ENCODE data around the gene BCAS3.

The BCAS3 gene

DNA sequence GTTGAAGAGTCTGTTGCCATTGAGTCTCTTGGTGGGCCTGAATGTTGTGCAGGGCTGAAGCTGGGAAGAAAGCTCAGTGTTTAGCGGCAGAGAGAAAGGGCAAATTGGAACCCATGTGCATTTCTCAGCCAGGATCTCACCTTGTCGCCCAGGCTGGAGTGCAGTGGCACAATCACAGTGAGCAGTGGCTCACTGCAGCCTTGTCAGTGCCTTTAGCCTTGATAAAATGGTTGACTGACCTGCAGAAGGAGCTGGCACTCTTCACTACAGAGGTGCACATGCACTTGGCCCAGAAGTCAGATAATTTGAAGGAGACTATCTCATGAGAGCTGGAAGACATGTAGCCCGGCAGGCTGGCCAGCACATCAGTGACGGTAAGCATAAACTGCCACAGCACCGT lies 597.7 kb downstream of the BCAS3 start:
- no peak for DNase-seq

DNA sequence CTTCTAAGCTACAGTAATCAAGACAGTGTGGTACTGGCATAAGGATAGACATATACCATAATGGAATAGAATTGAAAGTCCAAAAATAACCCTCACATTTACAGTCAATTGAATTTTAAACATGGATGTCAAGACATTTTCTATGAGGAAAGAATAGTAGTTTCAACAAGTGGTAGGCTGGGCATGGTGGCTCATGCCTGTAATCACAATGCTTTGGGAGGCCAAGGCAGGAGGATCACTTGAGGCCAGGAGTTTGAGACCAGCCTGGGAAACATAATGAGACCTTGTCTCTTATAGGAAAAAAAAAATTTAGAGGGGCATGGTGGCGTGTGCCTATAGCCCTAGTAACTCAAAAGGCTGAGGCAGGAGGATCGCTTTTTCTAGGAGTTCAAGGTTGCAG lies 599.2 kb downstream of the BCAS3 start:
- no peak for DNase-seq

DNA sequence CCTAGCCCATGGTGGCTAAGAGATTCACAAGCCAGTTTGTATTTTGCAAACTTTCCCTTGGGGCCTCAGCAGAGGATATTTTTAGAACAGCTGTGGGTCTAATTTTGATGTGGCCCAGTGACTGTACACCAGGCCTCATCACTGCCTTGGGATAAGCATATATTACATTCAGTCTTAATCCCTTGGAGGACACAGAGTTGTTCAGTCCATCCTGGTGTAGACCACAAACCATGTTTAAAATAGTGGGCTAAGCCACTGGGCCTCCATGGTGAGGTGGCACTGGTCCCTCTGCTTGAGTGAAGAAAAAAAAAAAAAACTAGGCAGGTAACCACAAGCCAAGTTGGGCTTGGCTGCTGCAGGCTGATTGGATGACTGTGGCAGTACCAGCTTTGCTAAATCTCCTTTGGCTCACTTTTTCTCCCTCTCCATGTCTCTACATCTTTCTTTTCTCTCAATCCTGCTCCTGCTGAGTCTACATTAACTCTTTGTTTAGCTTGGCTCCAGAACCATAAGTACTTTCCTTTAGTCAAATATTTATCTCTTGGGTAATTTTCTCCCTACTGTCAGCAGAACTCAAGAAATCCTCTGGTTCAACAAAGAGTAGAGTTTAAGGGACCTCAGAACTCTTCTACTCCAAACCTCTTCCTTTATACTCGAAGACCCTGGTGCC lies 602.0 kb downstream of the BCAS3 start:
- DNase-seq, result no peak

DNA sequence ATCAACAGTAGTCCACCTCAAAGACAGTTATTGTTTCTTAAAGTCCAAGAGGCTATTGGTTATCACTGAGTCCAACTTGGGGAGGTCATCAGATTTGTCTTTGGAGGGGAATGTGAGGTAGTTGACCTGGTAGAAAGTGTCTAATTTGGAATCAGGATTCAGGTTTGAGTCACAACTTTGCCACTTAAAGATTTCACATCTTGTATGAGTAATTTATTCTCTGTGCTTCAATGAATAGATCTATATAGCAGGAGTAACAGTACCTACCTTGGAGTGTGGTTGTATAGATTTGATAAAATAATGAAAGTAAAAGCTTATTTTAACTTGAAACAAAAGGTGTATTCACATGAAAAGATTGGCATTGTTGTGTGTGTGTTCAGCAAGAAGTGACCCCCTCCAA lies 602.7 kb downstream of the BCAS3 start:
- no peak for DNase-seq

DNA sequence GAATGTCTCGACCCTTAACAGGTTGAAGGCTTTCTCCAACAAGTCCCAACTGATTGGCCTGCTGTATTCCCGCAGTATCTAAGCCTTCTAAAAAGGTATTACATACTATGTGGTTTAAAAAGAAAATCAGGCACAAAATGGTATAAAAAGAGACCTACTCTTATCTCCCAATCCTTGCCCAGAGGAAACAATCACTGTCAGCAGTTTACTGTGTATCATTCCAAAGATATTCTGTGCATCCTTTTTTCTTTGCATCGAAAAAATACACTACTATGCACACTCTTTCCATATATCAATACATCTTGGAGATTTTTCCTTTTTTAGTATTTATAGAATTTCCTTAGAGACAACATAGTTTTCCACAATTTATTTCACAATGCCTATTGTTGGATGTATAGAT lies 603.2 kb downstream of the BCAS3 start:
- no peak for DNase-seq

DNA sequence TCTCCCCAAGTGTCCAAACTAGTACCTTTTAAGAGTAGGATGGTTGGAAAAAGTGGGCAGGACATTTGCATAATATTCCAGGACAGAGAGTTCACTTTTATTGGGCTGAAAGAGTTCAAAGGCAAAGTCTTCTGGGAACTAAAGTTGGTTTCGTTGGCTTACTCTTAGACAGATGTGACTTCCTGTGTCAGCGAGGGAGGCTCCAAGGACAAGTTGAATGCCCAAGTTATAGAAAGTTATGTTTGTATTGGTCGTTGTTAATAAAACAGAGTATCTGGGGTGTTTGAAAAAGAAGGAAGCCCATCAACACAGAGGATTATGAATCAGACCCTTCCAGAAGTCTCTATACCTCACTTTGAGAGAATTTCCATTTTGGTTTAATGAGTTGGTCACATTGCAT lies 604.7 kb downstream of the BCAS3 start:
- DNase-seq, result no peak

DNA sequence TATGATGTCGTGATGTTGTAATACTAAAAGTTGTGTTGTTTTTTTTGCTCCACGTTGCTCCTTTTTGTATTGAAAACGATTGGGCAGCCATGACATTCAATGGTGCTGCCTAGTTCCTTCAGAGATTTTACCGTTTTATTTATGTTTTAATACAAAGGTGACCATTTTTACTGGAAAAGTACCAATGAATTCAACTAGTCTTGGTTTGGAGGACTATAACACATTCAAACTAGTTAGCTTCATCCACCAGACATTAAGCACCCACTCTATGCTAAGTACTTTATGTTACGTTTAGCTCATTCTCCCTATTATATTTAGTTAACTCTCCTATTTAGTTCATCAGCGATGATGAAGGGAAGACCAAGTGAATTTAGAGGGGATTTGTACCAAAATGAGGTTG lies 605.4 kb downstream of the BCAS3 start:
- no peak for DNase-seq

DNA sequence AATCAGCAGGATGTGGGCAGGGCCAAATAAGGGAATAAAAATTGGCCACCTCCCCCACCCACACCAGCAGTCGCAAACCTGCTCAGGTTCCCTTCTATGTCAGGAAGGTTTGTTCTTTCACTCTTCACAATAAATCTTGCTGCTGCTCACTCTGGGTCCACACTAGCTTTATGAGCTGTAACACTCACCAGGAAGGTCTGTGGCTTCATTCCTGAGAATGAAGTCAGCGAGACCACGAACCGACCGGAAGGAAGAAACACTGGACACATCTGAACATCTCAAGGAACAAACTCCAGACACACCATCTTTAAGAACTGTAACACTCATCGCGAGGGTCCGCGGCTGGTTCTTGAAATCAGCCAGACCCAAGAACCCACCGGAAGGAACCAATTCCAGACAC lies 606.5 kb downstream of the BCAS3 start:
- no peak for DNase-seq

DNA sequence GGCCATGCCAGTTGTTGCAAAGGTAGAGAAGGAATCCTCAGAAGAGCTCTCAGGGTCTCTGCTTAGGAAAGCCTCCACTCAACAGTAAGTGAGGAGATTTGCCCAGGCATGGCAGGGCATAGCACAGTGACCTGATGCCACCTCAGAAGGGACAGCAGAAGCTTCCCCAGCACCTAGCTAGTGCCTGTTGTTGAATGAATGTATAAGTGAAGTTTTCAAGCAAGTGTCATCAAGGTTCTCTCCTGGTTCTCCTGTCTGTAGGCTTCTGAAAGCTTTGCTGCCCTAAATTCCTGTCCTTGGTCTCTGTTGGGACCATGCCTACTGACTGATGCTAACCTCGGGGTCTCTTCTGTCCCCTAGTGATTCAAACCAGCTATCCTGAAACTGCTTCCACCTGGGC lies 607.1 kb downstream of the BCAS3 start:
- DNase-seq, result no peak

DNA sequence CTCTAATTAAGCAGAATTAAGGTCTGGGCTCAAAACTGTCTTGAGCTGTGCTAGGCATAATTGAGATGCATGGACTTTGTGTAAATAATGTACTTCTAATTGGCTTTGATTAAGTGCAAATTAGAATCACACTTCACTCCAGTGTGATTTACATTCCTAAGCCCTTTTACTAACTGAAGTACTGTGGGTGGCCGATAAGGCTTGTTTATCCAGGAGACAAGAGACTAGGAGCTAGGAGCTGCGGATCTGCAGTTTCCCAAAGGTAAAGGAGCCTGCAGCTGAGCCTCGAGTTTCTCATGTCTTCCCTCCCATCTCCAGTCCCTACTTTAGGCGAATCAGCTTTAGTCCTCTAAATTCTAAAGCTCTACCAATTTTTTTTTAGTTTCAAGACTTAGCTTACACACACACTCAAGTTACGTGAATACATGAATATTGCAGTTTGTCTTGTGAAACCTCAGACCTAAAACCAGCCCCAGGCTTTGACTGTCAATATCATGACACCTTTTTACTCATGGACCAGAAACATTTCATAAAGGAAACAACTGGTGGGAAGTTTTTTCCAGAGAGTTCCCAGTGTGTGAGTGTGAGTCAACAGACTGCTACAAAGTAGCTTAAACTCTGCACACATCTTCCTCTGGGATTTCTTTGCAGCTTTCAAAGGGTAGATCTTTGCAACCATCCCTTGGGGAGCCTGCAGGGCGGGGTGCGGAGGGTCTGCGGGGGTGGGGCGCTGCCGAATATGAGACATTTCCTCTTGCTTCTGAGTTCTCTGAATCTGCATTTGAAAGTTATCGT lies 608.1 kb downstream of the BCAS3 start:
- no peak for DNase-seq

DNA sequence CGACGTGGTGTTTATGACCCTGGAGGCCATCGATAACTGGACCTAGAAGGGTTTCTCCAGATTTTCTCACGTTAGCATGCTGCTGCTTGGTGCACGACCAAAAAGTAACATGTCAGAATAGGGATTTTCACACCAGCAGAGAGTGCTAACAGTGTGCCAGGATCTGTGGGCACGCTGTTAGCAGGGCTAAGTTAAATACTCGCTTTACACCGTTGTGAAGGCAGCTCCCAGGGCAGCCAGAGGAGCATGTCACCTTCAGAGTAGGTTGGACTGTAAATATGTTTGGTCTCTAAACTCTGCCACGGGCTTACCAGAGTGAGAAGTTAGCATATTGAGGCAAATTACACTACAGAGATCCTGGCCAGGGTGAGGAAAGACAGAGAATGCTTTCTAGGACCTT lies 608.8 kb downstream of the BCAS3 start:
- DNase-seq, result no peak

DNA sequence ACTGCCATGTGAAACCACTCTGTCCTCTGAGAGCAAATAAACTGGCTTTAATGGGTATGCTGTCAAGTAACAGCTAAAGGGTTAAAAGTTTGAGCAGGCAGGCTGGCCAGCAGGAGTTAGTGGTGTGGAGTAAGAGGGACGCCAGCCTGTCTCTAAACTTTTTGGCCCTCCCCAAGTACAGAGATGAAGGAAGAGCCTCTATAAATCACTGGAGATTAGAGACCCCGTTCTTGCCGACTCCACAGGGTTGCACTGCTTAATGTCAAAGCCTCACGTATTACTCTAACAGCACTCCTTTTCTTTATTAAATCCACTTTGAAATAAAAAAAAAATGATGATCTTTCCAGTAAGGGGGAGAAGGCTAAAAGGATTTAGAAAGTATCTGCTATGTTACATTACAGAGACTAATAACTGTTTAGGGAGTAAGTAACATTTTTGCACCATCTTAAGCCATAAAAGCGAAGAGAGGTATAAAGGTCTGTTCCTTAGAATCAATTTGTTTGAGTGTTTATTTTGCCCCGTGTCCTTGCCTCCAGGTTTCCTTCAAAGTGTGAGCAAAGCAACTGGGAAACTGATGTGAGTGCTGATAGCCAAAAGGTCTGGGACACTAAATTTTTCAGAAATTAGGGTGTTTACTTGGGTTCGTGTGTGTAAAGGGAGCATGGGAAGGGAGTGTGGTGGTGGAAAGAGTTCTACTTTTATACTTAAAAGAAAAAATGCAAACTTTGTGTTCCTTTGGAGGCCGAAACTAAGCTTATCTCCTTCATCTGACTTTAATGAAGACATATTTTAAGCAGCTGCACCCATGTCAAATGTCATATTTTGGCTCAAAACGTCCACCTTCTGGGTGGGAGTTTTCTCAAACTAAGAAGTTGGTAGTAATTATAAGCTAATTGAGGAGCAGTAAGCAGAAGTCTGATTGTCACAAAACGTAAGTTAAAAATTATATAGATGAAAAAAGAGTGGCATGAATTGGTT lies 612.0 kb downstream of the BCAS3 start:
- no peak for DNase-seq

DNA sequence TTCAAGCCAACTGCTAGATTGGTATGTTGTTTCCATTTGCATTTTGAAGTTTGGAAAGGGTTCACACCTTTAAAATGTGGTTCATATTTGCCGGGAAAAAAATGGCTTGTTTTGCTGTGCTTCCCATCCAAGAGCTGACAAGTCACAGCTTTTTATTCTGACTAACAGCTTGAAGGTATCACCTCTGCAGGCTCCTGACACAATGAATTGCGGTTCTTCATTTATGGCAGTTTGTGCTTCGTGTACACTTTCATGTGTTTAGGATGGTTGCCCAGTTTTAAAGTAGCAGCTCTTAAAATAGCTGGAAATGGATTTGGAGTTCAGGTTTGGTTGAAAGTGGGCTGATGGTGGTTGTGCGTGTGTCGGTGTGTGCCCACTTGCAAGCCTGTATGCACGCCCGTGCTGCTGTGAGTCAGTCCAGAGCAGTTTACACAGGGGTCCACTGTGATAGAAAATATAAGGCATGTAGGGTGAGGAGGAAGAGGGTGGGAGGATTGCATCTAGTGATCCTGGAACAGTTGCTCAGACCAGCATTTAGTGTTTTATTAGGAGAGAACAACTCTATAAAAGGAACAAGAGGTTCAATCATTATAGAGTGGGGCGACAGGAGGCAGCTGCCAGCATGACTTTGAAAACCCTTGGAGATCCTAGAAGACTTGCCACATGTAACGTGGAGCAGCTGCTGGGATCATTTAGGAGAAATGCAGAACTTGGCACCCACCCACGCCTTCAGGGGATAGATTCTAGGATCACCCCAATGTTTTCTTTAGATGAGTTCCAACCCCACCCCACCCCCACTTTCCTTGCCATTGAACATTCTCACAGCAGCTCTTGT lies 614.0 kb downstream of the BCAS3 start:
- no peak for DNase-seq

DNA sequence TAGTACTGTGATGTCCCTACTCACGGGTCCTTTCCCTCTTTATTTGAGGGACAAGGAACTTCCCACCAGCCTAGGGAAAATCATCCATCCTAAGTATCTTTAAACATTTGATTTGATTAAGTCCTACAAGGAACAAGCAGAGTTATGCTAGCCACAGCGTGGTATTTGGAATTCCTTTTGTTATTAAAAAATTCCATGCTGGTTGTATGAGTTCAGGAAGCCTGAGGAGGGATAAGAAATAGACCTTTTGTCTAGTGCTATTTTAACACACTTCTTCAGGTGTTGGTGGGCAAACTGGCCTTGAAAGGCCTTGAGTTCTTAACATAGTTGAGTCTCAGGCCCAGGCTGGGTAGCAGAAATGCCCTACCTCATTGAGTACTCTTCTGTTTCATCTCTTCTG lies 616.6 kb downstream of the BCAS3 start:
- DNase-seq, result no peak

DNA sequence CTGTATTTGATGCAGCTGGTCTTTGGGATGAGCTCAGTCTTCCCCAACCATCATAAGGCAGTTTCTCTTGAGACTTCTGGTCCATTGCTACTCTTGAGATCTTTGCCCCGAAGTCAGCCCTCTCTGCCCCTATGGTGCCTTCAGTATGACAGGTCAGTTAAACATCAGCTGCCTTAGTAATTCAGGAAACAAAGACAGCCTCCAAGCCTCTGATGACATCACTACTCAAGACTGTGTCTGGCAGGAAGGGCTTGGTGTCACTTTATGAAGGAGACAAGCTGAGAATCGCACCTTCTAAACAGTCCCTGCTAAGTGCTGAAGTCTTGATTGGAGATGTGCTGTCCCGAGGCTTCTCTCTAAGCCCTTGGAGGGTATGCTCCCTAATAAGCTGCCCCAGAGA lies 617.1 kb downstream of the BCAS3 start:
- DNase-seq, result no peak

DNA sequence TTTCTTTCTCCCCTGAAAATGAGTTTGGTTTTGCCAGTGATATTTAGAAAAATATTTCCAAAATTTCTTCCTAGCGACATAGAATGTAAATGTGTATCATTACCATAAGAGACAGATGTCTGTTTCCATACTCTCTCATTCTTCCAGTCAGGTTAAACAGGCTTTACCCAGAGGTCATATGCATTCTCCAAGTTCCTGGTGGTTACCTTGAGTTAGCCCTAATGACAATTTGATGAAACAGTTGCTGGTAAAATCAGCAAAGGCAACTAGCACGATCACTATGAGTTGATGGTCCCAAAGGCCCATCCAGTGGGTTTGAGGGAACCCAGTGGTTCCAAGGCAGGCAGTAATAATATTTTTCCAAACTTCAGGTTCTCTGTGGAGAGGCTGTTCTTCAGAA lies 618.4 kb downstream of the BCAS3 start:
- DNase-seq, result no peak

DNA sequence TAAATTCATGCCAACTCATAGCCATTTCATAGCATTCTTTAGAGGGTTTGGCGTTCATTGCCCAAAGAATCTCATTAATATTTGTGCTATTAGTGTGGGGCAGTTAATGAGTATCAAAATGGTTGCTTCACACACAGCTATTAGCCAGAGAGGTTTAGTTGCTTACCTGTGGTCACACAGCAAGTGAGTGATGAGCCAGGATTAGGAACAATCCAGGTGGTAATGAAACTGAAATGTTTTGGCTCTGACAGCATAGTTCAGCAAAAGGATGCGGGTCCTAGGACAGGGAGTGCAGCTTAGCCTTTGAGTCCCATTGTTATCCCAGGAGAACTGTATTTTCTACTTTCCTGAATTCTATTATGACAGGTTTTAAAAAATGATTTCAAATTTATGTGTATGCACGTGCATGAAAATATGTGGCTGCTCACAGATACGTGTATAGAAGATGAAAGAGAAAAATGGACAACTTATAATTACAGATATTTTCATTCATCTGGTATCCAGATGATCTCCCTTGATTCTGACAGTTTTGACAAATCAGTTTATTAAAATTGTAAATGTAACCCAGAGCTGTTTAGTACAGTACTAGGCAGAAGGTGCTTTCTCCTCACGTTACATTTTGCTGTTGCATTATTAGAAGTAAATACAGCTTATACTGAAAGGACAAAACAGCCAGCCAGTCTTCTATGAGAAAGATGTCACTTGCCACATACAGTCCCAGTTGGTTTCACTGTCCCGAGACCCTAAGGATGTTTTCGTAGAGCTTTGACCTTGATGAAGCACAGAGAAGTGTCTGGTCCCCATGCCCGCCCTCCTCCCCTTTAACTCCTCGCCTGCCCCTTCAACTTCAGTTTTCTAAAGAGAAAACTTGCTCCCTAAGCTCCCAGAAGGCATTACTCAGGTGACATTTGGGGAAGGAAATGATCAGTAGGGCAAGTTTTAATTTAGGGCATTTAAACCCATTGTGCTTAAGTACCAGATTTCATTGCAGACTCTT lies 622.2 kb downstream of the BCAS3 start:
- no peak for DNase-seq

DNA sequence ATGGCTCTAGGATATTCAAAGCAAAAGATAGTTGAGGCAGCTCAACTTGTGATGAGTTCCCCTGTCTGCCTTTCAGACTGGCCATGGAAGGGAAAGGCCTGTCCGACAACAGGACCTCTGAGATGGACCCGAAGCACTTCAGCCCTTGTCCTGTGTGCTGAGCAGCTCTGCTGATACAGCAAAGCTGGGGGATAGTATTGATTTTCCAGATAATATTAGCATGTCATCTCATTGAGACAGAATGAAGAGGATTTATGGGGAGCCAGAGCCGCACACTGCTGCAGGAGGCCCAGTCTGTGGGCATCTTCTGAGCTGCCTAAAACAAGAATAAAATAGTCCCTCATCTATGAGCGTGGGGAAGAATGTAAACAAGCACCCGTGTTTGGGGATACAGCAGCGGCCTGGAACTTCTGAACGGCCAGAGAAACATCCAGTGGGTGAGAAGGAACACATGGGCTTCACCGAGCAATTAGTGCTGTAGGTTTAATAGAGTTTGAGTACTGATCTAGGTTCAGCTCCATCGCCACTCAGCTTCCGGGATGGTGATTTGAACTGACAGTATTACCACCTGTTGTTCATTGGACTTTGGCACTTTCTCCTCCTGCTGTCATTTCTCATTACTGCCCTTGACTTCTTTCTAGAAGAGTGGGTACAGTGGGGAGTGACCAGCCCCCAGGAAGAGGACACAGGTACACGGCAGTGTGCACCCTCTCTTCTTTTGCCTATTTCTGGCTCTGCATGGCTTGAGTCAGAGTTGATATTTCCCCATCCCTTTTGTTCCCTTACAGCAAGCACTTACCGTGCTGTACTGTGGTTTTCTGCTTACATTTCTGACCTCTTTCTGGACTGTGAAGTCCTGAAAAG lies 625.5 kb downstream of the BCAS3 start:
- no peak for DNase-seq

DNA sequence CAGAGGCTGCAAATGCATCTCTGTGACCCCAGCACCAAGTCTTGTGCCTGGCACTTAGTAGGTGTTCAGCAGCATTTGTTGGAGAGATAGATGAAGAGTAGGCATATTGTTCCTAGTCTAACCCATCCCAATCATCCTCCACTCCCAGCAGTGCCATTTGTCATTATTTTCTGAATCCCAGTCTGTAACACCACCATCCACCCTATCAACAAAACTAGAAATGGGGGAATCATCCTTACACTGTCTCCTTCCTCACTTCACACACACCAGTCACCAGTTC lies 626.1 kb downstream of the BCAS3 start:
- no peak for DNase-seq

DNA sequence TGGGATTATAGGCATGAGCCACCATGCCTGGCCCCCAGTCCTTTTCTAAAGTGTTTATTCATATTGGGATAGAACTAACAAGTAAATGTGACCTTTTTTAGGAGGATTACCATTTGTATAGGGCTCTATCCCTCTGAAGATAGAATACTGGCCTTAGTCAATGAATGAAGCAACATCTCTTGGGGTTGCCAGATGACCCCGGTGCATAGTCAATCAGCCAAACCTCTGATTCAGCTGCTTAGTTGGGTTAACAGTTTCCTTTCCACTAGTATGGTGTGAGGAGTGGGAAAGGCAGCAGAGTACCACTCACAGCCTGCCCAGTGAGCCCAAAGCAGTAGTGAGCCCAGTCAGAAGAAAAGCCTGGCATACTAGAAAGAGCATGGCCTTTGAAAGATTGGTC lies 627.4 kb downstream of the BCAS3 start:
- DNase-seq, result no peak

DNA sequence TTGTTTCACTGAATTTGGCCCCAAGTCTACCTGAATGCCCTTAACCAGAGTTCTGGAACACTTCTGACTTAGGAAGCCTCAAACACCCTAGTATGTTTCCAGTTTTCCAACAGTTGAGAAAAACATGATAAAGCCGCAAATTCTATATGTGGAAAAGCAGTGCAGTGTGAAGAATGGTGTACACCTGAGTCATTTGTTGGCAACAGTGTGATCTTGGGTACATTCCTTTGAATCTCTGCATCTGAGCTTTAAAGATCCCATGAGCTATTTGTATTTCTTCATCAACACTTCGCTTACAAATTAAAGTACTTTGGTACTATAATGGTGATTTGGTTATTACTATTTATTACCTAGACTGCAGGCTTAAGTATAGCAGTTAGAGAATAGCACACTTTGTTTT lies 628.4 kb downstream of the BCAS3 start:
- DNase-seq, result no peak
